Mesendoderm (in vitro differentiated cells): ENCODE measurements around the gene DSP.

Experiments
- DNase-seq: peaks from one replicate; pipeline ENCODE4 v3.0.0; 2013
- H2AK5ac ChIP-seq: 2 replicates; pipeline ENCODE4 v1.6.1; 2013; ENCODE audit warnings: low read length, inconsistent platforms
- H2BK120ac ChIP-seq: 2 replicates; pipeline ENCODE4 v1.6.1; 2013; ENCODE audit warnings: low read depth, mild to moderate bottlenecking, low read length, moderate library complexity, mixed read lengths
- H2BK15ac ChIP-seq: replicated peaks from 2 replicates; pipeline ENCODE4 v1.6.1; 2013; ENCODE audit warnings: low read depth, mild to moderate bottlenecking, moderate library complexity
- H2BK5ac ChIP-seq: 2 replicates; pipeline ENCODE4 v1.6.1; 2013; ENCODE audit warnings: low read length, inconsistent platforms
- H3K18ac ChIP-seq: 2 replicates; pipeline ENCODE4 v1.6.1; 2013; ENCODE audit warnings: mild to moderate bottlenecking, low read length, mixed read lengths
- H3K23ac ChIP-seq: one replicate; pipeline ENCODE4 v1.6.1; 2013; ENCODE audit warnings: low read length
- H3K27ac ChIP-seq: 2 replicates; pipeline ENCODE4 v1.5.1; 2013; ENCODE audit warnings: low read depth, mild to moderate bottlenecking, inconsistent platforms, low read length, moderate library complexity
- H3K27me3 ChIP-seq: 2 replicates; pipeline ENCODE4 v1.6.1; 2013; ENCODE audit warnings: low read length, control low read depth, mild to moderate bottlenecking, inconsistent platforms; ENCODE audit not compliant: insufficient read depth, poor library complexity
- H3K36me3 ChIP-seq: 2 replicates; pipeline ENCODE4 v1.6.1; 2013; ENCODE audit warnings: low read length, inconsistent platforms; ENCODE audit not compliant: control insufficient read depth, insufficient read depth
- H3K4ac ChIP-seq: one replicate; pipeline ENCODE4 v1.6.1; 2013; ENCODE audit warnings: low read depth, mild to moderate bottlenecking, low read length, moderate library complexity
- H3K4me1 ChIP-seq: 2 replicates; pipeline ENCODE4 v1.6.1; 2013; ENCODE audit warnings: low read depth, low read length, inconsistent platforms; ENCODE audit not compliant: control insufficient read depth
- H3K4me2 ChIP-seq: 2 replicates; pipeline ENCODE4 v1.6.1; 2013; ENCODE audit warnings: low read length
- H3K4me3 ChIP-seq: 2 replicates; pipeline ENCODE4 v1.5.1; 2013; ENCODE audit warnings: mild to moderate bottlenecking, low read length
- H3K56ac ChIP-seq: one replicate; pipeline ENCODE4 v1.6.1; 2013; ENCODE audit warnings: low read length
- H3K79me1 ChIP-seq: 2 replicates; pipeline ENCODE4 v1.6.1; 2013; ENCODE audit warnings: low read length, inconsistent platforms
- H3K79me2 ChIP-seq: 2 replicates; pipeline ENCODE4 v1.6.1; 2013; ENCODE audit warnings: mild to moderate bottlenecking, low read length; ENCODE audit not compliant: control insufficient read depth, insufficient read depth
- H3K9ac ChIP-seq: 2 replicates; pipeline ENCODE4 v1.6.1; 2013; ENCODE audit warnings: low read length, inconsistent platforms
- H4K5ac ChIP-seq: one replicate; pipeline ENCODE4 v1.6.1; 2013; ENCODE audit warnings: low read length
- H4K8ac ChIP-seq: one replicate; pipeline ENCODE4 v1.6.1; 2013; ENCODE audit warnings: low read depth, mild to moderate bottlenecking, control low read depth, low read length, moderate library complexity
- WGBS: extraction: QIAGEN DNeasy Blood & Tissue Kit; methylation state at CpG from one replicate; pipeline ENCODE4 v1.1.7; 2013; ENCODE audit warnings: low lambda C conversion rate, missing lambda C conversion rate; ENCODE audit not compliant: insufficient coverage; ENCODE audit errors: extremely low coverage; 5-methylcytosine and 5-hydroxymethylcytosine counted together

Gene DSP

DNA sequence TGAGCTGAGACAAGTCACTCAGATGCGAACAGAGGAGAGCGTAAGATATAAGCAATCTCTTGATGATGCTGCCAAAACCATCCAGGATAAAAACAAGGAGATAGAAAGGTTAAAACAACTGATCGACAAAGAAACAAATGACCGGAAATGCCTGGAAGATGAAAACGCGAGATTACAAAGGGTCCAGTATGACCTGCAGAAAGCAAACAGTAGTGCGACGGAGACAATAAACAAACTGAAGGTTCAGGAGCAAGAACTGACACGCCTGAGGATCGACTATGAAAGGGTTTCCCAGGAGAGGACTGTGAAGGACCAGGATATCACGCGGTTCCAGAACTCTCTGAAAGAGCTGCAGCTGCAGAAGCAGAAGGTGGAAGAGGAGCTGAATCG is 39.1 kb downstream of the DSP start:
- Histone ChIP-seq H3K9ac (no peak overlapping the region), H2AK5ac (no peak overlapping the region), H3K4me3 (no peak overlapping the region), H4K5ac (no peak overlapping the region), H2BK15ac (no peak overlapping the region), H3K4me2 (no peak overlapping the region), H2BK5ac (no peak overlapping the region), H3K18ac (no peak overlapping the region), H3K4me1 (no peaks in the 10 kb centered on the region), H3K27me3 (no peaks in the 10 kb centered on the region), H2BK120ac (no peak overlapping the region), H3K27ac (no peak overlapping the region), H3K4ac (no peak overlapping the region), H3K23ac (no peak overlapping the region), H3K56ac (no peak overlapping the region), H3K79me1 (no peaks in the 10 kb centered on the region), H4K8ac (no peak overlapping the region), H3K36me3 (peaks cover 14% of the 10 kb centered on the region), H3K79me2 (no peaks in the 10 kb centered on the region)
- no CpG with 5 or more reads among the region's 13 CpGs for WGBS
- DNase-seq = no peak

- Histone ChIP-seq H3K27me3 (no peaks in the 10 kb centered on the region), H3K4me2 (no peak overlapping the region), H3K18ac (no peak overlapping the region), H3K36me3 (peaks cover 14% of the 10 kb centered on the region), H3K79me1 (no peaks in the 10 kb centered on the region), H4K5ac (no peak overlapping the region), H3K27ac (no peak overlapping the region), H2AK5ac (no peak overlapping the region), H3K4me1 (no peaks in the 10 kb centered on the region), H3K23ac (no peak overlapping the region), H2BK120ac (no peak overlapping the region), H3K79me2 (no peaks in the 10 kb centered on the region), H3K4me3 (no peak overlapping the region), H3K56ac (no peak overlapping the region), H3K9ac (no peak overlapping the region), H4K8ac (no peak overlapping the region), H2BK15ac (no peak overlapping the region), H2BK5ac (no peak overlapping the region), H3K4ac (no peak overlapping the region)
- no peak for DNase-seq
- no CpG with 5 or more reads among the region's 14 CpGs for WGBS
These were observed 39.6 kb downstream of the DSP start for GRCh38 chr6:7580927-7581618.

DNA sequence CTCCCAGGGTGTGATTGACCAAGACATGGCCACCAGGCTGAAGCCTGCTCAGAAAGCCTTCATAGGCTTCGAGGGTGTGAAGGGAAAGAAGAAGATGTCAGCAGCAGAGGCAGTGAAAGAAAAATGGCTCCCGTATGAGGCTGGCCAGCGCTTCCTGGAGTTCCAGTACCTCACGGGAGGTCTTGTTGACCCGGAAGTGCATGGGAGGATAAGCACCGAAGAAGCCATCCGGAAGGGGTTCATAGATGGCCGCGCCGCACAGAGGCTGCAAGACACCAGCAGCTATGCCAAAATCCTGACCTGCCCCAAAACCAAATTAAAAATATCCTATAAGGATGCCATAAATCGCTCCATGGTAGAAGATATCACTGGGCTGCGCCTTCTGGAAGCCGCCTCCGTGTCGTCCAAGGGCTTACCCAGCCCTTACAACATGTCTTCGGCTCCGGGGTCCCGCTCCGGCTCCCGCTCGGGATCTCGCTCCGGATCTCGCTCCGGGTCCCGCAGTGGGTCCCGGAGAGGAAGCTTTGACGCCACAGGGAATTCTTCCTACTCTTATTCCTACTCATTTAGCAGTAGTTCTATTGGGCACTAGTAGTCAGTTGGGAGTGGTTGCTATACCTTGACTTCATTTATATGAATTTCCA is 43.9 kb downstream of the DSP start:
- Histone ChIP-seq H3K9ac (no peak overlapping the region), H3K4me1 (no peaks in the 10 kb centered on the region), H3K18ac (no peak overlapping the region), H4K5ac (no peak overlapping the region), H3K79me1 (no peaks in the 10 kb centered on the region), H2BK120ac (no peak overlapping the region), H3K56ac (no peak overlapping the region), H3K27ac (no peak overlapping the region), H3K23ac (no peak overlapping the region), H4K8ac (no peak overlapping the region), H3K79me2 (peaks cover 2% of the 10 kb centered on the region), H2BK5ac (no peak overlapping the region), H3K36me3 (peaks cover 11% of the 10 kb centered on the region), H2BK15ac (no peak overlapping the region), H3K27me3 (no peaks in the 10 kb centered on the region), H3K4me2 (no peak overlapping the region), H3K4me3 (no peak overlapping the region), H2AK5ac (no peak overlapping the region), H3K4ac (no peak overlapping the region)
- no peak for DNase-seq
- WGBS = no CpG with 5 or more reads among the region's 28 CpGs

DNA sequence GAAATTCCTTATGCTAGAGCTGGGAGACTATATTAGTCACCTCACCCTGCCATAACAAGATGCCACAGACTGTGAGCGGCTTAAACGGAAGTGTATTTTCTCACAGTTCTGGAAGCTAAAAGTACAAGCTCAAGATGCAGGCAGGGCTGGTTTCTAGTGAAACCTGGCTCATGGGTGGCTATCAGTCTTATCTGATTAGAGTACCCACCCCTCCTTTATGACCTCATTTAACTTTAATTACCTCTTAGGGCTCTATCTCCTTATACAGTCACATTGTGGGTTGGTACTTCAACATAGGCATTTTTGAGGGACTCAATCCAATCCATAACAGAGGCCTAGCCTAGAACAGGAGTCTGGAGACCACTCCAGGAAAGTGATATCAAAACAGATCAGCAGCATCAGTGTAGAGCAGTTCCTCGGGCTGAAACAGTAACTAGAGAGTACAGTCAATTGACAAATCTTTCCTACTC is 46.2 kb downstream of the DSP start:
- Histone ChIP-seq H3K36me3 (peaks cover 6% of the 10 kb centered on the region), H3K4ac (no peak overlapping the region), H3K9ac (no peak overlapping the region), H3K23ac (no peak overlapping the region), H3K56ac (no peak overlapping the region), H3K4me3 (no peak overlapping the region), H2BK120ac (no peak overlapping the region), H3K79me1 (peaks cover 11% of the 10 kb centered on the region), H4K5ac (no peak overlapping the region), H2BK5ac (no peak overlapping the region), H3K4me1 (peaks cover 5% of the 10 kb centered on the region), H2BK15ac (no peak overlapping the region), H4K8ac (no peak overlapping the region), H2AK5ac (no peak overlapping the region), H3K79me2 (peaks cover 21% of the 10 kb centered on the region), H3K27me3 (no peaks in the 10 kb centered on the region), H3K18ac (no peak overlapping the region), H3K27ac (no peak overlapping the region), H3K4me2 (no peak overlapping the region)
- DNase-seq = peak; percentile 44
- WGBS = no CpG with 5 or more reads among the region's 3 CpGs

DNA sequence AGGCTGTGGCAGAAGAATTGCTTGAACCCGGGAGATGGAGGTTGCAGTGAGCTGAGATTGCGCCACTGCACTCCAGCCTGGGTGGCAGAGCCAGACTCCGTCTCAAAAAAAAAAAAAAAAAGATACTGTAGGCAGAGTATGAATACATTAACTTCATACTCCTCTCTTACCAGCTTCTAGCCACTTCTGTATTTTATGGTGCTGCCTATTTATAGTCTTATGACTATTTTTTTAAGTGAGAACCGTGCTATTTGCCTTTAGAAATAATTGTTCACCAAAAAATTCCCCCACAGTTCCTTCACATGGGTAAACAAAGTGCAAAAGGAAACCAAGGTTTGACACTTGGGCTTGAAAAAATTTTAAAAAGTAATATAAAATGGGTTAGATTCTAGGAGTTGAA is 47.0 kb downstream of the DSP start:
- Histone ChIP-seq H3K9ac (no peak overlapping the region), H2BK5ac (no peak overlapping the region), H3K4me2 (no peak overlapping the region), H3K56ac (no peak overlapping the region), H4K8ac (no peak overlapping the region), H3K4ac (no peak overlapping the region), H3K23ac (no peak overlapping the region), H3K18ac (no peak overlapping the region), H3K79me1 (peaks cover 15% of the 10 kb centered on the region), H4K5ac (no peak overlapping the region), H3K27me3 (no peaks in the 10 kb centered on the region), H3K27ac (no peak overlapping the region), H2BK120ac (no peak overlapping the region), H3K79me2 (peaks cover 24% of the 10 kb centered on the region), H3K4me1 (peaks cover 5% of the 10 kb centered on the region), H2BK15ac (no peak overlapping the region), H2AK5ac (no peak overlapping the region), H3K4me3 (no peak overlapping the region), H3K36me3 (peaks cover 4% of the 10 kb centered on the region)
- no peak for DNase-seq
- no CpG with 5 or more reads among the region's 4 CpGs for WGBS
